ENCODE measurements around the gene TMEM252. TPM values are rescaled to one million over a fixed set of nuclear protein-coding genes. Genes with fewer than 3 reads are reported as not detected.

Gene TMEM252
- polyA plus RNA-seq, 1 of the 3 experiments (the other 2 are of a cell fraction): not detected

DNA sequence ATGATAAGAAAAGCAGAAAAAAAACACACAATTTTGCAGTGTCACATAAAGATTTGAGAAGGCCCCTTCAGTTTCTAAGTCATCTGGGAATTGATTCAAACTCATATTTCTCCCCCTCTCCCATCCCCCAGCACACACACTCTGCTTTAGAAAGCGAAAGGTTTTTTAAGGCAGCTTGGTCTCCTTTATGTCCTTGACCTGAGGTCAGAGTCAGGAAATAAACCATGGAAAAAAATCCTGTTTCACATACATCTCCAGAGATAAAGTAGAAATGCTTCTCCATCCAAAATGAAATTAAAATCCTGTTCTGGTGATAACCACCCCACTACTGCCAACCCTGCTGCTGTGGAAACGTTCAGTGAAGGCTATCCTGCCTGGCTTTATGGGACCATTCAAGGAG, 52.6 kb downstream of the TMEM252 start:
- no peak overlapping the region for H3K4me2 ChIP-seq
- ChIA-PET CTCF (no interaction called here), POLR2A (no interaction called here)
- H3K27ac ChIP-seq (ENCODE audit: low read depth in 2 of 2, low read length in 1 of 2): no peak overlapping the region
- 5% methylated on average over 2 of the region's 2 CpGs for WGBS (ENCODE audit: low lambda C conversion rate)
- no peak for TF ChIP-seq FOXJ3 (CRISPR knock-in tag; IDR thresholded peaks at IDR 0.05)
- TF ChIP-seq NRF1 (IDR thresholded peaks at IDR 0.05; ENCODE audit: low read depth, low read length): no peak
- TF ChIP-seq RXRA (IDR thresholded peaks at IDR 0.05; ENCODE audit: borderline replicate concordance, low read depth): no peak
- no peak for TF ChIP-seq FOSL2 (IDR thresholded peaks at IDR 0.05; ENCODE audit: borderline replicate concordance, low read depth)
- no peak for TF ChIP-seq RFX5 (IDR thresholded peaks at IDR 0.05; ENCODE audit: low read length)
- no peak for TF ChIP-seq TEAD4 (IDR thresholded peaks at IDR 0.05; ENCODE audit: borderline replicate concordance, insufficient read depth)
- no peak for TF ChIP-seq CHD2 (IDR thresholded peaks at IDR 0.05; ENCODE audit: low read length, partially characterized antibody)
- no peak for TF ChIP-seq ELF1 (IDR thresholded peaks at IDR 0.05)
- TF ChIP-seq, protein P1, sequence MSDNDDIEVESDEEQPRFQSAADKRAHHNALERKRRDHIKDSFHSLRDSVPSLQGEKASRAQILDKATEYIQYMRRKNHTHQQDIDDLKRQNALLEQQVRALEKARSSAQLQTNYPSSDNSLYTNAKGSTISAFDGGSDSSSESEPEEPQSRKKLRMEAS (IDR thresholded peaks at IDR 0.05; ENCODE audit: low read depth): no peak
- no peak for TF ChIP-seq GATA2 (CRISPR knock-in tag; IDR thresholded peaks at IDR 0.05)
- no peaks in the 10 kb centered on the region for H3K27me3 ChIP-seq (ENCODE audit: insufficient read depth)
- H3K9me2 ChIP-seq: no peaks in the 10 kb centered on the region
- no peaks in the 10 kb centered on the region for H3K4me1 ChIP-seq (ENCODE audit: control insufficient read depth in 1 of 2, insufficient read depth in 2 of 2, low read depth in 1 of 2, low read length in 1 of 2)
- H3K9me3 ChIP-seq: no peaks in the 10 kb centered on the region
- H2AFZ ChIP-seq (ENCODE audit: low read depth): no peak overlapping the region
- no peak for DNase-seq
- no peaks in the 10 kb centered on the region for H3F3A ChIP-seq (replicated peaks; ENCODE audit: insufficient read depth)
- H4K20me1 ChIP-seq (ENCODE audit: insufficient read depth): no peaks in the 10 kb centered on the region
- H3K9ac ChIP-seq: no peak overlapping the region
- no peak overlapping the region for H3K4me3 ChIP-seq (ENCODE audit: low read depth in 2 of 2, low read length in 1 of 2)
- no peaks in the 10 kb centered on the region for H3K36me3 ChIP-seq (replicated peaks in 1 of 2; ENCODE audit: control insufficient read depth in 1 of 2, insufficient read depth in 2 of 2, low read length in 1 of 2)
- H3K79me2 ChIP-seq (ENCODE audit: insufficient read depth): no peaks in the 10 kb centered on the region

Other genes starting within 250 kb of the TMEM252 start
- gene FOXD4L3, start 238.0 kb downstream of the TMEM252 start, polyA plus RNA-seq (2012; rRNA removed): 0.06 and 0.10 TPM in 2 replicates
- 0.10 TPM in 1 of 2 replicates, not detected in the other for gene PGM5, start 184.3 kb downstream of the TMEM252 start, polyA plus RNA-seq (2012; rRNA removed)
- gene PIP5K1B, start 164.4 kb upstream of the TMEM252 start, polyA plus RNA-seq (2012; rRNA removed): not detected in 2 replicates

All from SK-N-SH (cell line).